ENCODE results near the gene GPR132. TPM values are rescaled to one million over a fixed set of nuclear protein-coding genes. Genes with fewer than 3 reads are reported as not detected.

Gene GPR132
- total and polyA plus RNA-seq, 2 of the 8 experiments (the other 6 are each of a cell fraction or from before 2014, with no cell fraction given), result 0.11 TPM; not detected in 1

DNA sequence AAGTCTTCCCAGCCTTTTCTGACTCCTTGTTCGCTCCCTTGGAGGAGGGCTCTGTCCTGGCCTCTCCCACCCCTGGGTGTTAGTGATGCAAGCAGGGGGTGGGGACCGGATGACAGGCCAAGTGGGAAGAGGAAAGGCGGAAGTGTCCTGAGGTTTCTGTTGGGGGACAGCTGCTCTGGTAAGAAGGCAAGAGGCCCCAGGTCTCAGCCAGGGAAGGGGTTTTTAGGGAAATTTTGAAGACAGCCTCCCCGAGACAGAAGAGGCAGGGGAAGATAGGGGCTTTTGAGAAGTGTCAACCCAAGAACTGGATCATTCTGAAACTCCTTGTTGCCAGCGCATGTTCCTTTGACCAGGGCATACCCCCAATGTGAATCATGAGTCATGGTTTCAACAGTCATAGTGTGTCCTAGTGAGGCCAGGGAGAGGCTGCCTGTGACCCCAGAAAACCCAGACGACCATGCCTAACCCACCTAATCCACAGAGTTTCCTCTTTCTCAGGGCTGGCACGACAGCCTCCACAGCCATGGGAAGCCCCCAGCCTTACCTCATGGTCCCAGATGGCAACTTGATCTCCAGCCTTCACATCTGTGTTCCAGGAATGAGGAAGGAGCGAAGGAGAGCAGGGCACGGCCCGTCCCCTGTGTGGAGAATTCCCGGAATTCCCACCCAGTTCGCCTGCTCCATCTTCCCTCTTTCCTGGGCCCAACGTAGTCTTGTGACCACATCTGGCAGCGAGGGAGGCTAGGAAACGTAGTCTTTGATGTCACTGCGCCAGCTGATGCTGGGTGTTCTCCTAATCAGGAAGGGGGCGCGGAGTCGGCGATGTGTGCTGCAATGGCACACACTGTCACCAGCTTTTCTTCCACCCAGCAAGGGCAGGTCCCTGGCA lies 4.9 kb upstream of the GPR132 start (continued):
- TF ChIP-seq KDM1A (IDR thresholded peaks at IDR 0.05; ENCODE audit: borderline replicate concordance, low read length), result no peak
- TF ChIP-seq ASH2L (IDR thresholded peaks at IDR 0.05; ENCODE audit: low read length), result no peak
- TF ChIP-seq TAF1 (IDR thresholded peaks at IDR 0.05; ENCODE audit: low read depth, low read length), result no peak
- no peak for TF ChIP-seq TCF12 (IDR thresholded peaks at IDR 0.05; ENCODE audit: low read depth, low read length)
- no peak for TF ChIP-seq SP1 (IDR thresholded peaks at IDR 0.05; ENCODE audit: low read depth, low read length)
- no peak for TF ChIP-seq ZNF274 (IDR thresholded peaks at IDR 0.05; ENCODE audit: borderline replicate concordance, extremely low read depth, low read length)

Data from H1 (cell line).